H1 (cell line): ENCODE results near the gene LSM2. TPM values are rescaled to one million over a fixed set of nuclear protein-coding genes. Genes with fewer than 3 reads are reported as not detected.
A peak's percentile ranks its signal among the peaks of the same experiment; 100 is the strongest.

Experiments used
- CTCF ChIA-PET: fragments of 300-600 bp; sonication (Branson Sonifier 250); formaldehyde crosslinking; loops from one replicate; lab custom pipeline; 2021; ENCODE audit not compliant: partially characterized antibody; lab: Charles Lee
- POLR2A ChIA-PET: fragments of 300-600 bp; sonication (Branson Sonifier 250); formaldehyde crosslinking; loops from one replicate; lab custom pipeline; 2021; ENCODE audit warnings: inconsistent platforms; ENCODE audit not compliant: partially characterized antibody; lab: Charles Lee
- DNase-seq, 2 experiments: peaks; one replicate each; pipeline versions ENCODE4 v3.0.0 to v3.0.0-alpha.2; 2010 to 2022; ENCODE audit warnings: low spot score in 2 of 2, low read depth in 1 of 2, mixed read lengths in 1 of 2
- FAIRE-seq: peaks from 2 replicates; lab custom pipeline; 2011; peaks lifted over from hg19 to GRCh38; lab: Jason Lieb, UNC
- H2AFZ ChIP-seq: 2 replicates; pipeline ENCODE4 v1.8.1; 2012; ENCODE audit warnings: low read length, inconsistent platforms
- H2AK5ac ChIP-seq: 2 replicates; pipeline ENCODE4 v1.6.1; 2013; ENCODE audit warnings: low read depth, low read length
- H2BK120ac ChIP-seq: replicated peaks from 2 replicates; pipeline ENCODE3; 2013; ENCODE audit warnings: low read depth, low read length, inconsistent platforms
- H2BK12ac ChIP-seq: 2 replicates; pipeline ENCODE4 v1.6.1; 2013; ENCODE audit warnings: low read depth, low read length
- H2BK15ac ChIP-seq: 2 replicates; pipeline ENCODE4 v1.6.1; 2013; ENCODE audit warnings: low read length
- H2BK20ac ChIP-seq: 2 replicates; pipeline ENCODE4 v1.6.1; 2013; ENCODE audit warnings: low read length
- H2BK5ac ChIP-seq: 2 replicates; pipeline ENCODE4 v1.6.1; 2013; ENCODE audit warnings: low read depth, low read length
- H3K14ac ChIP-seq: 2 replicates; pipeline ENCODE4 v1.6.1; 2013; ENCODE audit warnings: inconsistent platforms; ENCODE audit not compliant: insufficient read length
- H3K18ac ChIP-seq: 2 replicates; pipeline ENCODE4 v1.6.1; 2013; ENCODE audit warnings: low read length; ENCODE audit errors: extremely low read depth
- H3K23ac ChIP-seq: 2 replicates; pipeline ENCODE4 v1.6.1; 2013; ENCODE audit warnings: inconsistent platforms; ENCODE audit not compliant: insufficient read length
- H3K23me2 ChIP-seq: 2 replicates; pipeline ENCODE4 v1.6.1; 2013; ENCODE audit warnings: low read depth, low read length
- H3K27ac ChIP-seq: 2 replicates; pipeline ENCODE4 v1.6.1; 2011; ENCODE audit warnings: low read depth, low read length, inconsistent platforms
- H3K27me3 ChIP-seq, 4 experiments: replicated peaks in 1 of 4; 1 replicate in 1 of 4; 2 replicates in 3 of 4; pipeline versions ENCODE4 v1.6.1 to v1.8.1; 2011 to 2013; ENCODE audit warnings: low read length in 3 of 4, mild to moderate bottlenecking in 3 of 4, inconsistent platforms in 2 of 4, mixed read lengths in 2 of 4, moderate library complexity in 1 of 4; ENCODE audit not compliant: control insufficient read depth in 3 of 4, insufficient read depth in 3 of 4; ENCODE audit errors: extremely low read depth in 1 of 4
- H3K36me3 ChIP-seq, 4 experiments: 2 replicates each; pipeline versions ENCODE4 v1.6.1 to v1.8.1; 2011 to 2013; ENCODE audit warnings: mild to moderate bottlenecking in 4 of 4, low read length in 3 of 4, moderate library complexity in 2 of 4, control low read depth in 1 of 4, inconsistent platforms in 1 of 4; ENCODE audit not compliant: insufficient read depth in 4 of 4, control insufficient read depth in 2 of 4
- H3K4ac ChIP-seq: replicated peaks from 2 replicates; pipeline ENCODE3; 2013; ENCODE audit warnings: low read length, low read depth, mixed read lengths, inconsistent platforms; ENCODE audit not compliant: insufficient read length
- H3K4me1 ChIP-seq, 4 experiments: replicated peaks in 1 of 4; 1 replicate in 1 of 4; 2 replicates in 3 of 4; pipeline versions ENCODE4 v1.6.1 to v1.8.1; 2011 to 2013; ENCODE audit warnings: low read length in 3 of 4, inconsistent platforms in 2 of 4, mixed read lengths in 1 of 4; ENCODE audit not compliant: insufficient read depth in 4 of 4, control insufficient read depth in 3 of 4
- H3K4me2 ChIP-seq, 2 experiments: 2 replicates each; pipeline versions ENCODE4 v1.6.1 to v1.8.1; 2011 to 2013; ENCODE audit warnings: low read depth in 2 of 2, low read length in 2 of 2, control low read depth in 1 of 2, inconsistent platforms in 1 of 2, mild to moderate bottlenecking in 1 of 2; ENCODE audit not compliant: insufficient read depth in 1 of 2
- H3K4me3 ChIP-seq, 4 experiments: fragments of 200-600, 300-600 bp in 1 of 4; sonication (generic), shearing (Covaris generic), sonication (Bioruptor Twin) in 1 of 4; 2 replicates each; pipeline versions ENCODE4 v1.5.1 to v1.8.1; 2011 to 2016; ENCODE audit warnings: low read length in 4 of 4, low read depth in 3 of 4, control low read depth in 2 of 4, inconsistent platforms in 2 of 4, mild to moderate bottlenecking in 2 of 4, mixed read lengths in 1 of 4, moderate library complexity in 1 of 4; ENCODE audit not compliant: insufficient read depth in 2 of 4; ENCODE audit errors: extremely low read depth in 1 of 4
- H3K56ac ChIP-seq: replicated peaks from 2 replicates; pipeline ENCODE3; 2013; ENCODE audit warnings: low read depth, mild to moderate bottlenecking, mixed read lengths, low read length, inconsistent platforms; ENCODE audit not compliant: insufficient read length
- H3K79me1 ChIP-seq: 2 replicates; pipeline ENCODE4 v1.6.1; 2013; ENCODE audit warnings: low read depth, low read length, control low read depth
- H3K79me2 ChIP-seq, 2 experiments: 2 replicates each; pipeline versions ENCODE4 v1.6.1 to v1.8.1; 2012 to 2013; ENCODE audit warnings: low read length in 2 of 2, mild to moderate bottlenecking in 2 of 2, inconsistent platforms in 1 of 2; ENCODE audit not compliant: insufficient read depth in 2 of 2, control insufficient read depth in 1 of 2
- H3K9ac ChIP-seq, 4 experiments: replicated peaks in 1 of 4; 1 replicate in 1 of 4; 2 replicates in 3 of 4; pipeline versions ENCODE4 v1.6.1 to v1.8.1; 2011 to 2013; ENCODE audit warnings: low read depth in 3 of 4, low read length in 3 of 4, control low read depth in 2 of 4, mild to moderate bottlenecking in 2 of 4, moderate library complexity in 2 of 4, inconsistent platforms in 1 of 4; ENCODE audit errors: extremely low read depth in 1 of 4
- H3K9me3 ChIP-seq, 2 experiments: 2 replicates each; pipeline versions ENCODE4 v1.6.1 to v1.8.1; 2012 to 2013; ENCODE audit warnings: mild to moderate bottlenecking in 2 of 2, moderate library complexity in 2 of 2, control low read depth in 1 of 2, inconsistent platforms in 1 of 2, low read depth in 1 of 2, low read length in 1 of 2, mixed read lengths in 1 of 2; ENCODE audit not compliant: insufficient read depth in 2 of 2
- H4K20me1 ChIP-seq, 2 experiments: replicated peaks in 1 of 2; 2 replicates each; pipeline versions ENCODE3 to v1.8.1; 2011 to 2013; ENCODE audit warnings: inconsistent platforms in 2 of 2, low read length in 2 of 2, mild to moderate bottlenecking in 1 of 2; ENCODE audit not compliant: insufficient read depth in 2 of 2, control insufficient read depth in 1 of 2
- H4K5ac ChIP-seq: 2 replicates; pipeline ENCODE4 v1.6.1; 2013; ENCODE audit warnings: low read length, low read depth, mixed read lengths, inconsistent platforms; ENCODE audit not compliant: insufficient read length
- H4K8ac ChIP-seq: 2 replicates; pipeline ENCODE4 v1.8.0; 2013; ENCODE audit warnings: mild to moderate bottlenecking, moderate library complexity, low read length, inconsistent platforms; ENCODE audit not compliant: insufficient read depth; ENCODE audit errors: extremely low read depth
- H4K91ac ChIP-seq: replicated peaks from 2 replicates; pipeline ENCODE3; 2013; ENCODE audit warnings: low read length, mixed read lengths, inconsistent platforms; ENCODE audit not compliant: insufficient read length
- POLR2AphosphoS5 ChIP-seq: IDR thresholded peaks from 2 replicates; pipeline ENCODE4 v1.6.1; 2011; ENCODE audit warnings: low read depth, low read length
- WGBS, 2 experiments: shearing (Covaris generic) in 1 of 2; methylation state at CpG; one replicate each; pipeline versions ENCODE4 v1.1.6 to v1.1.7; 2013 to 2015; ENCODE audit warnings: low lambda C conversion rate in 2 of 2, mixed read lengths in 2 of 2, inconsistent platforms in 1 of 2, low coverage in 1 of 2, missing lambda C conversion rate in 1 of 2; ENCODE audit not compliant: insufficient replicate concordance in 2 of 2, insufficient coverage in 1 of 2, insufficient read length in 1 of 2; ENCODE audit errors: extremely low coverage in 1 of 2, missing lambda C conversion rate in 1 of 2; 5-methylcytosine and 5-hydroxymethylcytosine counted together
- polyA plus RNA-seq, 7 experiments: library from polyadenylated mRNA; depleted of rRNA in 3 of 7; stranded (reverse) in 5 of 7; unstranded in 2 of 7; fragments of >200 nt in 5 of 7; fragments of 200-250 nt in 2 of 7; gene quantifications; 1 replicate in 5 of 7; 2 replicates in 1 of 7; 4 replicates in 1 of 7; pipeline versions ENCODE4 v1.2.1 to v1.2.3, GENCODE V29; 2011 to 2013; ENCODE audit warnings: missing spikeins in 2 of 7, mixed read lengths in 2 of 7
- total RNA-seq: library from RNA; stranded (reverse); fragmentation: NEBNext Ultra II Directional; extraction: Animal tissue kit (Norgen Biotek cat#: 25700); gene quantifications from 2 replicates; pipeline ENCODE4 v1.2.1, GENCODE V29; 2021

Gene LSM2
- total and polyA plus RNA-seq, 2 of the 8 experiments (the other 6 are each of a cell fraction or from before 2014, with no cell fraction given): 127 to 168 TPM

DNA sequence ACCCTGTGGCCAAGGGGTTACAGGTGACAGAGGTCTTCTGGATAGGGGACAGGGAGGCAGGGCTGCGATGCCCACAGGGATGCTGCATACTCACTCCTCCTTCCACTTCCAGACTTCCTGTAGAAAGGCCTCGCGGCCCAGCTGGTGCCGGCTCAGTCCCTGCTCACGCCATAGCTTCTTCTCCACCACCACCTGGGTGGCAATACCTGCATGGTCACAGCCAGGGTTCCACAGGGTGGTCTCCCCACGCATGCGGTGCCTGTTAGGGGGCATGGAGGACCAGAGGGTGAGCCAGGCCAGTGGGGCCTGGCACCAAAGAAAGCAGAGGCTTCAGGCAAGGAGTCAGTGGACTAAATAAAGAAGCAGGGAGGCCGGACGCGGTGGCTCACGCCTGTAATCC, 21.3 kb downstream of the LSM2 start:
- Histone ChIP-seq H3K23ac (no peak overlapping the region), H3K36me3 (peaks cover 32 to 71% (median 43%) of the 10 kb centered on the region in 4 experiments), H2BK15ac (no peak overlapping the region), H2BK120ac (no peak overlapping the region), H3K27me3 (no peaks in the 10 kb centered on the region; a peak in 1 of 7 replicates), H3K4ac (no peak overlapping the region), H3K9ac (no peak overlapping the region), H4K91ac (no peak overlapping the region), H3K23me2 (0 out of 2 replicates have a peak, but pooled peaks cover 1% of the 10 kb centered on the region), H2BK12ac (no peak overlapping the region), H3K4me1 (no peaks in the 10 kb centered on the region), H3K79me2 (no peaks in the 10 kb centered on the region), H2AFZ (no peak overlapping the region), H3K18ac (no peak overlapping the region), H4K8ac (peak overlapping the region; percentile 57; the same call in 1 of the 2 replicates), H4K20me1 (peaks cover 1 to 3% of the 10 kb centered on the region in 2 experiments), H2BK20ac (no peak overlapping the region), H3K79me1 (no peaks in the 10 kb centered on the region), H3K14ac (no peak overlapping the region), H3K4me3 (no peak overlapping the region), H3K27ac (no peak overlapping the region), H4K5ac (no peak overlapping the region), H2BK5ac (no peak overlapping the region), H3K4me2 (no peak overlapping the region), H2AK5ac (no peak overlapping the region), H3K9me3 (no peaks in the 10 kb centered on the region), H3K56ac (no peak overlapping the region)
- CTCF ChIA-PET: interaction anchor here (0.6 to 15.6 kb wide), 4 partner anchors 11 to 264 kb away, joined by 3 to 228 read pairs (median 6); partner anchors contain the start of genes VARS1 and VWA7
- TF ChIP-seq POLR2AphosphoS5: no peak
- POLR2A ChIA-PET: interaction anchor here (0.6 to 10.3 kb wide), 10 partner anchors 9 to 146 kb away, joined by 3 to 85 read pairs (median 3); partner anchors contain the start of genes CLIC1, VARS1 and VWA7
- no peak for FAIRE-seq
- WGBS, 2 experiments: 98% methylated on average over 11 of the region's 11 CpGs; no CpG with 5 or more reads in 1 of the 2 experiments
- DNase-seq: no peak
